ENCODE measurements around the gene EPHA3.

DNA sequence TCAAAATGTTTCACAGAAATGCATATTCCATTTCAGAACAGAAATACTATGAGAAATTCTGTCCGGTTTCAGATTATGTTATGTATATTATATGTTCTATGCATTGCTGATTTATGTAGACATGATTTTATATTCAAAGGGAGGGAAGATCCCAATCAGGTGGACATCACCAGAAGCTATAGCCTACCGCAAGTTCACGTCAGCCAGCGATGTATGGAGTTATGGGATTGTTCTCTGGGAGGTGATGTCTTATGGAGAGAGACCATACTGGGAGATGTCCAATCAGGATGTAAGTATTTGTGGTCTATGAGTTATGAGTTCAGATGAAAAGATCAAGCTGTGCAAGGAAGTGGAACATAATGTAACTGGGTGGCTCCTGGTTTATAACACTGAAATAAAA lies 341.7 kb downstream of the EPHA3 start:
- TF ChIP-seq, protein P1, sequence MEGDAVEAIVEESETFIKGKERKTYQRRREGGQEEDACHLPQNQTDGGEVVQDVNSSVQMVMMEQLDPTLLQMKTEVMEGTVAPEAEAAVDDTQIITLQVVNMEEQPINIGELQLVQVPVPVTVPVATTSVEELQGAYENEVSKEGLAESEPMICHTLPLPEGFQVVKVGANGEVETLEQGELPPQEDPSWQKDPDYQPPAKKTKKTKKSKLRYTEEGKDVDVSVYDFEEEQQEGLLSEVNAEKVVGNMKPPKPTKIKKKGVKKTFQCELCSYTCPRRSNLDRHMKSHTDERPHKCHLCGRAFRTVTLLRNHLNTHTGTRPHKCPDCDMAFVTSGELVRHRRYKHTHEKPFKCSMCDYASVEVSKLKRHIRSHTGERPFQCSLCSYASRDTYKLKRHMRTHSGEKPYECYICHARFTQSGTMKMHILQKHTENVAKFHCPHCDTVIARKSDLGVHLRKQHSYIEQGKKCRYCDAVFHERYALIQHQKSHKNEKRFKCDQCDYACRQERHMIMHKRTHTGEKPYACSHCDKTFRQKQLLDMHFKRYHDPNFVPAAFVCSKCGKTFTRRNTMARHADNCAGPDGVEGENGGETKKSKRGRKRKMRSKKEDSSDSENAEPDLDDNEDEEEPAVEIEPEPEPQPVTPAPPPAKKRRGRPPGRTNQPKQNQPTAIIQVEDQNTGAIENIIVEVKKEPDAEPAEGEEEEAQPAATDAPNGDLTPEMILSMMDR (IDR thresholded peaks at IDR 0.05), result no peak
- no peak for TF ChIP-seq POLR2AphosphoS5 (IDR thresholded peaks at IDR 0.05)
- no peak for TF ChIP-seq EP300 (IDR thresholded peaks at IDR 0.05)
- TF ChIP-seq POLR2A (IDR thresholded peaks at IDR 0.05), result no peak

Measured in suprapubic skin (tissue), 4 donors.